PC-9 (cell line): ENCODE results near the gene PLXDC2. TPM values are rescaled to one million over a fixed set of nuclear protein-coding genes. Genes with fewer than 3 reads are reported as not detected.

Experiments
- BruUV-seq: library from RNA; stranded (reverse); fragments of 400-500 nt; replicated peaks from 2 replicates; lab custom pipeline; 2021; lab: Mats Ljungman, UMichigan
- CTCF ChIA-PET: fragments of 300-600 bp; sonication (Branson Sonifier 250); formaldehyde crosslinking; loops from one replicate; lab custom pipeline; 2022; ENCODE audit warnings: antibody characterized with exemption; lab: Charles Lee
- POLR2A ChIA-PET: fragments of 300-600 bp; sonication (Branson Sonifier 250); formaldehyde crosslinking; loops from one replicate; lab custom pipeline; 2022; ENCODE audit warnings: antibody characterized with exemption; ENCODE audit not compliant: unreplicated experiment; lab: Charles Lee
- DNase-seq, 2 experiments: peaks; one replicate each; pipeline versions ENCODE4 v3.0.0 to v3.0.0-alpha.2; 2015 to 2022; ENCODE audit warnings: mixed read lengths in 1 of 2
- H2AFZ ChIP-seq: fragments of 200-600 bp; sonication (generic); 2 replicates; pipeline ENCODE4 v1.8.1; 2017; ENCODE audit warnings: antibody characterized with exemption
- H3F3A ChIP-seq: fragments of 200-600 bp; sonication (generic); 2 replicates; pipeline ENCODE4 v1.8.1; 2017; ENCODE audit warnings: antibody characterized with exemption, mild to moderate bottlenecking, low read depth; ENCODE audit not compliant: insufficient read depth
- H3K27ac ChIP-seq: fragments of 200-600 bp; sonication (generic); 2 replicates; pipeline ENCODE4 v1.6.1; 2016; ENCODE audit warnings: mixed run types
- H3K27me3 ChIP-seq: fragments of 200-600 bp; sonication (generic); 2 replicates; pipeline ENCODE4 v1.6.1; 2016; ENCODE audit warnings: low read depth, mixed run types; ENCODE audit not compliant: insufficient read depth
- H3K36me3 ChIP-seq: fragments of 200-600 bp; sonication (generic); 2 replicates; pipeline ENCODE4 v1.6.1; 2016; ENCODE audit warnings: low read depth, mixed run types
- H3K4me1 ChIP-seq: fragments of 200-600 bp; sonication (generic); replicated peaks from 2 replicates; pipeline ENCODE4 v1.6.1; 2016; ENCODE audit warnings: mixed run types; ENCODE audit not compliant: insufficient read depth
- H3K4me2 ChIP-seq: fragments of 200-600 bp; sonication (generic); 2 replicates; pipeline ENCODE4 v1.6.1; 2017; ENCODE audit warnings: mixed run types
- H3K4me3 ChIP-seq: fragments of 200-600 bp; sonication (generic); 2 replicates; pipeline ENCODE4 v1.6.1; 2016; ENCODE audit warnings: mixed run types
- H3K79me2 ChIP-seq: fragments of 200-600 bp; sonication (generic); 2 replicates; pipeline ENCODE4 v1.6.1; 2017; ENCODE audit warnings: low read depth, mixed run types
- H3K9me2 ChIP-seq: fragments of 200-600 bp; sonication (generic); 2 replicates; pipeline ENCODE4 v1.8.1; 2017; ENCODE audit warnings: mild to moderate bottlenecking; ENCODE audit not compliant: insufficient read depth
- H3K9me3 ChIP-seq: fragments of 200-600 bp; sonication (generic); 2 replicates; pipeline ENCODE4 v1.8.1; 2016; ENCODE audit warnings: low read depth; ENCODE audit not compliant: insufficient read depth
- H4K20me1 ChIP-seq: fragments of 200-600 bp; sonication (generic); 2 replicates; pipeline ENCODE4 v1.8.1; 2017; ENCODE audit not compliant: insufficient read depth
- EZH2 ChIP-seq: fragments of 200-600 bp; sonication (generic); IDR thresholded peaks from 2 replicates; pipeline ENCODE4 v1.8.0; 2017; ENCODE audit warnings: antibody characterized with exemption, low read depth
- intact Hi-C: fragments of 100-400 bp; cut with micrococcal nuclease; formaldehyde crosslinking; loops from one replicate; pipeline ENCODE4 v1.10.0; 2022; ENCODE audit not compliant: unreplicated experiment
- total RNA-seq: library from RNA; stranded (reverse); gene quantifications from 2 replicates; pipeline ENCODE4 v1.2.3, GENCODE V29; 2021
- TF ChIP-seq, protein P1 (sequence below): fragments of 200-600 bp; sonication (generic); conservative IDR thresholded peaks from 2 replicates; pipeline ENCODE4 v1.6.1; 2017; ENCODE audit warnings: mixed run types, antibody characterized with exemption, mild to moderate bottlenecking, moderate library complexity

The PLXDC2 gene
- total RNA-seq, 1 experiment from 2014 or later, result not detected

DNA sequence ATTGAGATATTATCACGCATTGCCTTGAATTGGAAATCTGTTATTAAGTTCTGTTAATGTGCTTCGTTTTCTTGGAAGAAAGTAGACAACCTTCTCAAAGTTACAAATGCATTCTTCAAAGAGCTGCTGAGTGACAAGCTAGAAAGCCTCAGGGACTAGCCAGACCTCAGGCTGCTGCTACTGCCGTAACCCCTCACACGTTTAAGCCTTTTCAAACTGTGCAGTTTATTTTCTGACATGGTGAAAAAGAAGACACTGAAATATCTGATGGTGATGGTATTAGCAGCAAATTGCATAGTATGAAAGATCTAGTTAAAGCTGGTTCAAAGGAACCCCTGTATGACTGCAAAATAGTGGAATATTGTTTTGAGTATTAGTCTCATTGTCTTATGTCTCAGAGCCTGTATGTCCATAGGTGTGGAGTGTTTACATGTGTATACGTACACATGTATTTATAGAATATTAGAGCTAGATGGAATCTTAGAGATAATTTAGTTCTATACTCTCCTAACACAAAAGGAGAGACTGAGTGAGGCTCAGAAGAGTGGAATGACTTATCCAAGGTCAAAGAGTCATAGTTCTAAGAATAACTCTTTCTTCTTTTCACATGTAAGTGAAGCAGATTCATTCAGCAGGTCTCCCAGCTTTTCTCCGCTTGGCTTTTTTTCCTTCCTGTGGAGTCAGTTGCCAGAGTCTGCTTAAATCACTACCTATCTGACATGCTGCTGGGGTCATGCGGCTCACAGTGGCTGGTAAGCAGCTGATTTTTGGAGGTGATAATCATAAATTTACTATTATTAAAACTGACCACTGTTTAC lies 431.9 kb downstream of the PLXDC2 start:
- POLR2A ChIA-PET, result no interaction called here

DNA sequence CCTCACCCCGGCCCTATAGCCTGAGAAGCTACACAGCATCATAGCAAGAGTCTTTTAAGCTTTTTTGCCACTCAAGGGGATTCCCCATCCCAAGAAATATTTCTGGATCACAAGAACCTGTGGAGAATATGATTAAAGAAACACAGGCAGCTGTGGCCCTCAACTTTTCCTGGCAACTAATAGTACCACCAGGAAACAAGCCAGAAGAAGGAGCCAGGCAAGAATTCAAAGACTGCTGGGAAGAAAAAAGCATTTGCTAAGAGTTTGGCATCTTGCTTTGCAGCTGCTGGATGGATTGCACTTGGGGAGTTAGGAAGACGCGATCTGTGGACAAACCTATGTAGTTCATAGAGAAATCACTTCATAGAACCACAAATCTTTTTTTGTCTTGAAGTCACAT lies 437.8 kb downstream of the PLXDC2 start:
- no peaks in the 10 kb centered on the region for H3K4me1 ChIP-seq
- ChIA-PET POLR2A (no interaction called here), CTCF (no interaction called here)
- H3K9me3 ChIP-seq, result no peaks in the 10 kb centered on the region
- no peak overlapping the region for H3K4me2 ChIP-seq
- no peaks in the 10 kb centered on the region for H4K20me1 ChIP-seq
- TF ChIP-seq, protein P1, sequence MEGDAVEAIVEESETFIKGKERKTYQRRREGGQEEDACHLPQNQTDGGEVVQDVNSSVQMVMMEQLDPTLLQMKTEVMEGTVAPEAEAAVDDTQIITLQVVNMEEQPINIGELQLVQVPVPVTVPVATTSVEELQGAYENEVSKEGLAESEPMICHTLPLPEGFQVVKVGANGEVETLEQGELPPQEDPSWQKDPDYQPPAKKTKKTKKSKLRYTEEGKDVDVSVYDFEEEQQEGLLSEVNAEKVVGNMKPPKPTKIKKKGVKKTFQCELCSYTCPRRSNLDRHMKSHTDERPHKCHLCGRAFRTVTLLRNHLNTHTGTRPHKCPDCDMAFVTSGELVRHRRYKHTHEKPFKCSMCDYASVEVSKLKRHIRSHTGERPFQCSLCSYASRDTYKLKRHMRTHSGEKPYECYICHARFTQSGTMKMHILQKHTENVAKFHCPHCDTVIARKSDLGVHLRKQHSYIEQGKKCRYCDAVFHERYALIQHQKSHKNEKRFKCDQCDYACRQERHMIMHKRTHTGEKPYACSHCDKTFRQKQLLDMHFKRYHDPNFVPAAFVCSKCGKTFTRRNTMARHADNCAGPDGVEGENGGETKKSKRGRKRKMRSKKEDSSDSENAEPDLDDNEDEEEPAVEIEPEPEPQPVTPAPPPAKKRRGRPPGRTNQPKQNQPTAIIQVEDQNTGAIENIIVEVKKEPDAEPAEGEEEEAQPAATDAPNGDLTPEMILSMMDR, result no peak
- no peak for TF ChIP-seq EZH2
- no peaks in the 10 kb centered on the region for H3K27me3 ChIP-seq
- no peak for DNase-seq
- no peaks in the 10 kb centered on the region for H3K9me2 ChIP-seq
- intact Hi-C loops, result no loop called here
- H3K79me2 ChIP-seq, result no peaks in the 10 kb centered on the region
- no peak overlapping the region for H2AFZ ChIP-seq
- H3K4me3 ChIP-seq, result no peak overlapping the region
- H3K36me3 ChIP-seq, result no peaks in the 10 kb centered on the region
- BruUV-seq, result no TSS peak
- H3K27ac ChIP-seq, result no peak overlapping the region
- no peaks in the 10 kb centered on the region for H3F3A ChIP-seq

More for the DNA sequence above, 431.9 kb downstream of the PLXDC2 start:
- Histone ChIP-seq H2AFZ (no peak overlapping the region), H3K36me3 (no peaks in the 10 kb centered on the region), H3K9me3 (no peaks in the 10 kb centered on the region), H3K4me2 (no peak overlapping the region), H3K79me2 (no peaks in the 10 kb centered on the region), H3K4me1 (no peaks in the 10 kb centered on the region), H3K4me3 (no peak overlapping the region), H3F3A (no peaks in the 10 kb centered on the region), H4K20me1 (no peaks in the 10 kb centered on the region), H3K27me3 (no peaks in the 10 kb centered on the region), H3K9me2 (no peaks in the 10 kb centered on the region), H3K27ac (no peak overlapping the region)
- no TSS peak for BruUV-seq
- no peak for TF ChIP-seq EZH2
- TF ChIP-seq, protein P1, result no peak
- CTCF ChIA-PET, result no interaction called here
- intact Hi-C loops, result no loop called here
- no peak for DNase-seq

DNA sequence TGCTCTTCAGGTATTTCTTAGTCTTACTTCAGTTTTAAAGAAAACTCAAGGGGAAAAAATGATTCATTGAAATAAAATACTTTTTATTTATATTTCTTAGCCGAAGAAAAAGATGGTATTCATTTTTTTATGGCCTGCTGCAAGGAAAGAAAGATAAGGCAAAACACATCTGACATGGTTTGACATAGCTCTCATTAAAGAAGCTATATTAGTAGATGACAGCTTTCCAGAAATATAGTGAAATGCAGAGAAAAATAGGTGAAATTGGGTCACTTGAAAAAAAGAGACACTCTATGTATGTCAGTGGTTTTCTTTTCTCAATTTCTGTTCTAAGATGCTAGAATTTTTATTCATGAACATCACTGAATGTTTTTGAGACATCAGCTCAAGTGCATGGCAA lies 438.3 kb downstream of the PLXDC2 start:
- no peak for DNase-seq
- Histone ChIP-seq H3F3A (no peaks in the 10 kb centered on the region), H3K36me3 (no peaks in the 10 kb centered on the region), H3K27me3 (no peaks in the 10 kb centered on the region), H3K4me1 (no peaks in the 10 kb centered on the region), H3K4me2 (no peak overlapping the region), H3K79me2 (no peaks in the 10 kb centered on the region), H3K9me3 (no peaks in the 10 kb centered on the region), H3K4me3 (no peak overlapping the region), H3K27ac (no peak overlapping the region), H2AFZ (no peak overlapping the region), H3K9me2 (no peaks in the 10 kb centered on the region), H4K20me1 (no peaks in the 10 kb centered on the region)
- POLR2A ChIA-PET, result no interaction called here
- BruUV-seq, result no TSS peak
- intact Hi-C loops, result no loop called here
- CTCF ChIA-PET, result interaction anchor here (0.6 kb wide), 1 partner anchor 1563 kb away, joined by 7 read pairs; no protein-coding TSS in a partner anchor
- TF ChIP-seq, protein P1, result no peak
- no peak for TF ChIP-seq EZH2
